NCI-H187 (cell line): ENCODE data around the gene ZNF768.
A peak's percentile ranks its signal among the peaks of the same experiment; 100 is the strongest.
"Not testable (repeated sequence)": the region's sequence is repeated elsewhere in the genome, so short reads cannot be mapped to it uniquely, and the experiment has no call there.

Source experiments
- DNase-seq, 2 experiments: peaks; one replicate each; lab custom pipeline; 2025; lab: John Stamatoyannopoulos, UW

Gene ZNF768

DNA sequence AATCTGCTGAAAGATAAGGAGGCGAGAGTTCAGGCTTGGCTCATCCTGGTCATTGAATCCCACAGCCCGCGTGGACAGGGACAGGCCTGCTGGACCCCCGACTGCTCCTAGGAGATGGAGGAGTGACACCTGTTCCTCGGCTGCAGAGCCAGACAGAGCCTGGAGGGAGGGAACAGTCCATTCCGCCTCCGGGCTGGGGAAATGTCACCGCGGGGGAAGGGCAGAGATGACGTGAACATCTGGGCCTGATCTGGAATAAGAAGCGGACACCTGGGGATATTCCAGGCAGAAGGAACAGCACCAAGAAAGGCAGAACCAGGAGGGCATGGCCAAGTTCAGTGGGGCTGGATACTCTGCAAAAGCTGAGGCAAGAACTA, 6.8 kb upstream of the ZNF768 start:
- no peak for DNase-seq

- no peak for DNase-seq
Observed at GRCh38 chr16:30532285-30533145, 6.1 kb upstream of the ZNF768 start.

DNA sequence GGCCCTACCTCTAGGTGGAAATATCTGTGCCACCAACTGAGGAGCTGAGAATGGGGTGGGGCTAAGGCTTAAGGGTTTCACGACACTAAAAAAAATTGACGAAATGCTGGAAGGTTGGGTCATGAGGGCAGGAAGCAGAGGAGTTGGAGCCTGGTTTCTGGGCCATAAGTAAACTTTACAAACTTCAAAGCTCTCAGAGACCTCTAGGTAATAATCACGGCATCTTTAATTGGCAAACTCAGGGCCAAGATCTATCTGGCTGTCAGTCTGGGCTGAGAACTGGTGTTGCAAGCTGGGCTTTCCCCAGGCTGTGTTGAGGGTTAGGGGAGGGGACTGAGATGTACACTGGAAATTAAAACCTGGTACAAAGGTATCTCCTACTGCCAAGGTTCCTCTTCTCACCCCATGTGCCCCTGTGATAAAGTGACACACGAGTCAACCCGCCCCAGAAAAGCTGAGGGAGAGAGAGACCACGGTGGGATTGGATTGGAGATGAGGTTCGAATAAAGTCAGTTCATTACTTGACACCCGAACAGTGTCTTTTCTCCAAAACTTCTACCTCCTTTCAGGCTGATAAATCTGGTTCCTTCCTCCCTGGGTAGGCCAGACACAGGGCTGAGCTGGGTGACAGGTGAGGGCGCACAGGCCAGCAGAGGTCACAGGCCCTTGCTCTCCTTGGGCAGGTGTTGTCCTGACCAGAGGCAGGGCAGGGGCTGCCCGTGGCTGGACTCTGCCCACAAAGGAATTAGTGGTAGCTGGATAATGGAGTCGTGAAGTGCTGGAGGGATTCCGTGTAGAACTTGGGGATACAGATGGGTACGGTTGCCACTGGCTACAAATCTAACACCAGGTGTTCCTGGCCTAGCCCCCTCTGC, 4.0 kb upstream of the ZNF768 start:
- DNase-seq = no peak

DNA sequence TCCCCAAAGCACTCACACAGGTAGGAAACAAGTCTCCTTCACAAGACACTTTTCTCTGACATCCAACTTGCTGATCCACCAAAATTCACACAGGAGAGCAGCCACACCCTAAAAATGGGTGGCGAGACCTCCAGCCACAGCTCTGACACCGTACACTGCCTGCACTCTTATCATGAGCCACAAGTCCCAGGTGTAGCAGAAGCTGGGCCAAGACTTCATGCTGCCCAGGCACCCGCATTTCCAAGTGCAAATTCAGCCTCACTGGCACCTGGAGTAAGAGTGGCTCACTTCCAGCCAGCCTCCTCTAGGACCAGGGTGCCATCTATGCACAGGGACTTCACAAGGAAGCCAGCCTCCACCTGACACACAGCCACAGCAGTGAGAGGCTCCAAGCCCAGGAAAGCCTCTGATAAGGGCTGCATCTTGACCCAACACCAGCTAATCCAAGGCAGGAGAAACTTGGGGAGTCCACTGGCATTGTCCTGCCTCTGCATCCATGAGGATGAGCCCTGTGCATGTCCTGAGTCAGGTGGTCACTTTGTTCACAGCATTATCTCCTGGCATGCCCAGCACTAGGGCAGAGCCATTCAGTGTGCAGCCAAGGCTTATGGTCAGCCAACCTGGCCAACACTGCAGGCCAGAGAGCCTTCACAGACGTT, 2.6 kb upstream of the ZNF768 start:
- no peak for DNase-seq

- DNase-seq = no peak
Observed at GRCh38 chr16:30527635-30528178, 1.3 kb upstream of the ZNF768 start.

- DNase-seq = peak; percentile 88 to 92
Observed at GRCh38 chr16:30526823-30527634, 663 bp upstream of the ZNF768 start.

- DNase-seq = no peak
Observed at GRCh38 chr16:30525844-30526136, 576 bp downstream of the ZNF768 start.

- no peak for DNase-seq
Observed at GRCh38 chr16:30524575-30525568, 1.5 kb downstream of the ZNF768 start.

GRCh38 chr16:30523768-30524574, 2.4 kb downstream of the ZNF768 start:
- DNase-seq = no peak

GRCh38 chr16:30522702-30523463, 3.5 kb downstream of the ZNF768 start:
- DNase-seq = not testable (repeated sequence)

GRCh38 chr16:30521873-30522641, 4.3 kb downstream of the ZNF768 start:
- DNase-seq = no peak

- no peak for DNase-seq
Observed at GRCh38 chr16:30521476-30521872, 4.9 kb downstream of the ZNF768 start.

DNA sequence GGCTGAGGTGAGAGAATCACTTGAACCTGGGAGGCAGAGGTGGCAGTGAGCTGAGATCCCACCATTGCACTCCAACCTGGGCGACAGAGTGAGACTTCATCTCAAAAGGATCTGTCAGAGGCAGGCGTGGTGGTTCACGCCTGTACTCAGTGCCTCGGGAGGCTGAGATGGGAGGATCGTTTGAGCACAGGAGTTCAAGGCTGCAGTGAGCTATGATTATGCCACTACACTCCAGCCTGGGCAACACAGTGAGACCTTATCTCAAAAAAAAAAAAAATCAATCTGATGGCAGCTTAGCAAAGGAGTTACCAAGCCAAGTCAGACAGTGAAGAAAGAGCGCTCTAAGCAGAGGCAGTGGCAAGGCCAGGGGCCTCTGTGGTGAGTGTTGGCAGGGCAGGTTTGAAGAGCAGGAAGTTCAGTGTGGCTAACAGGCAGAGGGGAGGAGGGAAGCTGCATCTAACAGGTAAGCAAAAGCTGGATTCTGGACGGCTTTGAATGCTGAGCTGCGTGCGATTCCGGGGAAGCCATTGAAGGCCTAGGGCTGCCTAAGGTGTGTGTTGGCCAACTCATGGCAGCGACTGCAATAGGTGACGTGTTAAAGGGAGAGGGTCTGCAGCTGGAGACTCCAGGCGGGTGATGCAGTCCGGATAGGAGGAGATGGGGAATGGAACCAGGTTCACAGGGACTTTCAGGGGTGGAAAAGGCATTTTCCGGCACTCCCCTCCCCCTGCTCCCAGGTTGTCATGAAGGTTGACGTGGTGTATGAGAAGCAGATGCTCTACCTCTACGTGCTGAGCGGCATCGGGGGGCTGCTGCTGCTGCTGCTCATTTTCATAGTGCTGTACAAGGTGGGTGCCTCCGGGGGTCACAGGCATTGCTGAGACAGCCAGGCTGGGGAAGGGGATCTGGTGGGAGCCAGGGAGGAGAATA, 7.0 kb downstream of the ZNF768 start:
- DNase-seq = no peak

- DNase-seq = no peak
Observed at GRCh38 chr16:30518552-30518951, 7.8 kb downstream of the ZNF768 start.

DNA sequence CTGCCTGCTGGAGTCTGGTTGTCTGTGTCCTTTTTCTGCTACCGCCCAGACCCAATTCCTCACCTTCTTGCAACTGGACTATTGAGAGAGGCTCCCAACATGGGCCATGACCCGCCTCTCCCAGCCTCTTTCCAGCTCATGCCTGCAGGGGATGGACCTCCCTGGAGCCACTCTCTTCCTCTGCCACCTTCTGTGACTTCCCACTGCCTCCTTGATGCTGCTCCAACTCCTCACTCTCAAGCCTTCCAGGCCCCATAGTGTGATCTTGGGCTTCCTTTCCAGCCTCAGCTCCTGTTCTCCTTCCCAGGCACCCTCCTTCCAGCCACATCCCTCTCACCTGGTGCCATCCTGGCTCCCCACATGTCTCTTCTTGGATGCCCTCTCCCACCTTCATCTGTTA, 11.1 kb downstream of the ZNF768 start:
- no peak for DNase-seq

GRCh38 chr16:30511509-30511908, 14.9 kb downstream of the ZNF768 start:
- no peak for DNase-seq
